GM21360 (cell line): ENCODE measurements around the gene MIX23.

Experiments used
- ATAC-seq: cut with Tn5 transposase; IDR thresholded peaks from one replicate; pipeline ENCODE4 v1.9.1; 2021; ENCODE audit warnings: mild to moderate bottlenecking, moderate library complexity; ENCODE audit not compliant: unreplicated experiment

Gene MIX23

GRCh38 chr3:122353215-122353614, 29.8 kb downstream of the MIX23 start:
- no peak for ATAC-seq

- ATAC-seq, result no peak
Measured at GRCh38 chr3:122351612-122352011, 31.4 kb downstream of the MIX23 start.

- no peak for ATAC-seq
Measured at GRCh38 chr3:122350814-122351418, 32.1 kb downstream of the MIX23 start.

- ATAC-seq, result no peak
Measured at GRCh38 chr3:122349171-122349570, 33.9 kb downstream of the MIX23 start.

- ATAC-seq, result no peak
Measured at GRCh38 chr3:122343654-122344053, 39.4 kb downstream of the MIX23 start.

- no peak for ATAC-seq
Measured at GRCh38 chr3:122342803-122343202, 40.2 kb downstream of the MIX23 start.

GRCh38 chr3:122332551-122332950, 50.5 kb downstream of the MIX23 start:
- ATAC-seq, result no peak

- no peak for ATAC-seq
Measured at GRCh38 chr3:122331886-122332285, 51.1 kb downstream of the MIX23 start.

GRCh38 chr3:122325769-122326168, 57.3 kb downstream of the MIX23 start:
- ATAC-seq, result no peak

GRCh38 chr3:122324871-122325323, 58.1 kb downstream of the MIX23 start, which contains the start of gene CSTA:
Gene CSTA (plus strand): TSS chr3:122325248. CDS start chr3:122325293, 45 bp downstream.
- no peak for ATAC-seq

- ATAC-seq, result no peak
Measured at GRCh38 chr3:122322095-122323075, 60.6 kb downstream of the MIX23 start.

GRCh38 chr3:122318620-122319019, 64.4 kb downstream of the MIX23 start:
- ATAC-seq, result no peak

- no peak for ATAC-seq
Measured at GRCh38 chr3:122316368-122316767, 66.7 kb downstream of the MIX23 start.

- no peak for ATAC-seq
Measured at GRCh38 chr3:122315619-122316018, 67.4 kb downstream of the MIX23 start.

- no peak for ATAC-seq
Measured at GRCh38 chr3:122314228-122314876, 68.7 kb downstream of the MIX23 start.

GRCh38 chr3:122313281-122313680, 69.8 kb downstream of the MIX23 start:
- ATAC-seq, result no peak

GRCh38 chr3:122312826-122313225, 70.2 kb downstream of the MIX23 start:
- no peak for ATAC-seq

- no peak for ATAC-seq
Measured at GRCh38 chr3:122310361-122310760, 72.7 kb downstream of the MIX23 start.
